Mucosa of descending colon (tissue), 3 donors: ENCODE measurements around the gene STX1B. TPM values are rescaled to one million over a fixed set of nuclear protein-coding genes. Genes with fewer than 3 reads are reported as not detected.

ENCODE experiments used
- ATAC-seq: fragments of 200-7000 bp; cut with Tn5 transposase; one replicate; pipeline ENCODE4 v1.9.1; 2020; ENCODE audit warnings: mild to moderate bottlenecking, moderate library complexity
- DNase-seq, 3 donors: peaks; one replicate each; pipeline ENCODE4 v3.0.0-alpha.2; 2020
- H3K36me3 ChIP-seq: fragments of 200-600 bp; one replicate; pipeline ENCODE4 v1.8.0; 2021; ENCODE audit warnings: low read depth, mild to moderate bottlenecking
- H3K4me1 ChIP-seq: fragments of 200-600 bp; one replicate; pipeline ENCODE4 v1.8.0; 2021; ENCODE audit warnings: low read depth, mild to moderate bottlenecking
- H3K4me3 ChIP-seq: fragments of 200-600 bp; one replicate; pipeline ENCODE4 v1.8.0; 2021; ENCODE audit warnings: mild to moderate bottlenecking
- H3K9me3 ChIP-seq: fragments of 200-600 bp; one replicate; pipeline ENCODE4 v1.8.0; 2021; ENCODE audit warnings: mild to moderate bottlenecking
- intact Hi-C, 2 donors: fragments of 100-400 bp; cut with DNase I in 1 of 2; cut with micrococcal nuclease in 1 of 2; formaldehyde crosslinking; loops; one replicate each; pipeline versions ENCODE4 v1.11.0 to v1.11.1; 2022; cut with DNase I, micrococcal nuclease
- long read RNA-seq, 2 donors: library from polyadenylated mRNA; unstranded; transcript quantifications; one replicate each; pipeline ENCODE4 v2.0.0, GENCODE V29; 2019 to 2021
- total RNA-seq, 3 donors: library from RNA; stranded (reverse); fragmentation: NEBNext Ultra II Directional in 2 of 3; extraction: Animal tissue kit (Norgen Biotek cat#: 25700) in 2 of 3; gene quantifications; one replicate each; pipeline versions ENCODE4 v1.2.1 to v1.2.4, GENCODE V29; 2021 to 2023
- TF ChIP-seq, protein P1 (sequence below): fragments of 200-600 bp; IDR thresholded peaks from one replicate; pipeline ENCODE4 v1.8.0; 2022; ENCODE audit warnings: antibody characterized with exemption, mild to moderate bottlenecking
- donor health status: DM: no; HTN: no; CAD: no; lungs with moderate emphysema.
- donor health status: DM: no; HTN: no; CAD: no.
- donor health status: DM: no; HTN: yes; CAD: no.

STX1B gene
- 1 to 10 TPM in 1 of 3 donors, under 1 TPM in 2; 0.14 to 2.8 (median 0.84) TPM for total RNA-seq
- long read RNA-seq, donor 1, partial matches to known transcripts, result 0 of 2 reads
- long read RNA-seq, donor 1, other reads (novel, unspliced or antisense), result 2 of 2 reads
- long read RNA-seq, donor 2, result 0 reads

DNA sequence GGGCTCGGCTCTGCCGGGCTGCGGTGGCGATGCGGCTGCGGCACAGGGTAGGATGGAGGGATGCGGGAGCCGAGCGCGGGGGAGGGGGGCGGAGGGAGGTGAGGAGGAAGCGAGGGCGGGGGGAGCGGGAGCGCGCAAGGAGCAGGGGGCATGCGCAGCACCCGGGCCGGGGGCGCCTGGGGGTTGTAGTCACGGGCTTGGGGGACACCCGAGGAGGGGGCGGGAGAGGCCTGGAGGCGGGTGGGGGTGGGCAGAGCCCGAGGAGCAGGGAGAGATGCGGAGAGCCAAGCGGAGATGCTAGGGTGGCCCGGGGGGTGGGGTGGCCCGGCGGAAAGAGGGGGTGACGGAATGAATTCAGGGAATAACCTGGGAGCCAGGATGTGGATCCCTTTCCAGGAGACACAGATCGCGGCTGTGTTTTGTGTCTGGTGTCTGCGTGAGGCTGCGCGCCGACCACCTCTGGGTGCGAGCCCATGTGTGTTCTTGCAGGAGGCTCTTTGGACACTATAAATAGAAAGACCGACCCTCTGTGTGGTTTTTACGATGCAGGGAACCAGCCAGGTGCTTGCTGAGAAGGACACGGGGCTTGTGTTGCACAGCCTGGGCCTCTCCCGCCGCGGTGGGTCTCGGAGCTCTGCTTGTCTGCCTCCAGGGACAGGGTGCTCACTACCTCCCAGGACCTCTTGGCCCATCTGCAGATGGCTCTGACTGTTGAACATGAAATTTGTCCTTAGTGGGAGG lies at the start of gene STX1B:
TSS of gene STX1B (minus strand) at position 54 of the 741 bp plus-strand sequence. CDS start 242 bp downstream, outside the sequence.
- no peaks in the 10 kb centered on the region for H3K4me1 ChIP-seq
- DNase-seq (no peak), ATAC-seq (no peak)
- no peaks in the 10 kb centered on the region for H3K36me3 ChIP-seq
- intact Hi-C loops, result no loop called here
- H3K4me3 ChIP-seq, result no peak within 1 kb of the TSS
- no peaks in the 10 kb centered on the region for H3K9me3 ChIP-seq
- TF ChIP-seq, protein P1, sequence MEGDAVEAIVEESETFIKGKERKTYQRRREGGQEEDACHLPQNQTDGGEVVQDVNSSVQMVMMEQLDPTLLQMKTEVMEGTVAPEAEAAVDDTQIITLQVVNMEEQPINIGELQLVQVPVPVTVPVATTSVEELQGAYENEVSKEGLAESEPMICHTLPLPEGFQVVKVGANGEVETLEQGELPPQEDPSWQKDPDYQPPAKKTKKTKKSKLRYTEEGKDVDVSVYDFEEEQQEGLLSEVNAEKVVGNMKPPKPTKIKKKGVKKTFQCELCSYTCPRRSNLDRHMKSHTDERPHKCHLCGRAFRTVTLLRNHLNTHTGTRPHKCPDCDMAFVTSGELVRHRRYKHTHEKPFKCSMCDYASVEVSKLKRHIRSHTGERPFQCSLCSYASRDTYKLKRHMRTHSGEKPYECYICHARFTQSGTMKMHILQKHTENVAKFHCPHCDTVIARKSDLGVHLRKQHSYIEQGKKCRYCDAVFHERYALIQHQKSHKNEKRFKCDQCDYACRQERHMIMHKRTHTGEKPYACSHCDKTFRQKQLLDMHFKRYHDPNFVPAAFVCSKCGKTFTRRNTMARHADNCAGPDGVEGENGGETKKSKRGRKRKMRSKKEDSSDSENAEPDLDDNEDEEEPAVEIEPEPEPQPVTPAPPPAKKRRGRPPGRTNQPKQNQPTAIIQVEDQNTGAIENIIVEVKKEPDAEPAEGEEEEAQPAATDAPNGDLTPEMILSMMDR, result no peak

DNA sequence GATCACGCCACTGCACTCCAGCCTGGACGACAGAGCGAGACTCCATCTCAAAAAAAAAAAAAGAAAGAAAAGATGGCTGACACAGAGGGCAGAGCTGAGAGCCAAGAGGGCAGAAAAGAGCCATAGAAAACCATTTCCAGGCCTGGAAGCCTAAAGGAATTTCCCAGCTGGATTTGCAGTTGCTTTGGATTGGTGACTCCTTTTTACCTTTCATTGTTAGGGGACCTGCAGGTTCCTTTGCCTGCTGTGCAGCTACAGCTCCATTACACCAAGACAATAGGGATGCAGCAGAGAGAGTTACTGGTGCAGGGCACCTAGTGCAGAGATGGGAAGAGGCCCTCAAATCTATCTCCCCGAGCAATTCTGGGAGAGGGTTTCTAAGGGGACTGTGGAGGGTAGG lies 45.2 kb upstream of the STX1B start:
- DNase-seq (no peak), ATAC-seq (no peak)
- intact Hi-C loops, result no loop called here
- TF ChIP-seq, protein P1, result no peak
- no peaks in the 10 kb centered on the region for H3K4me1 ChIP-seq
- no peak overlapping the region for H3K4me3 ChIP-seq
- H3K36me3 ChIP-seq, result no peaks in the 10 kb centered on the region
- H3K9me3 ChIP-seq, result no peaks in the 10 kb centered on the region

DNA sequence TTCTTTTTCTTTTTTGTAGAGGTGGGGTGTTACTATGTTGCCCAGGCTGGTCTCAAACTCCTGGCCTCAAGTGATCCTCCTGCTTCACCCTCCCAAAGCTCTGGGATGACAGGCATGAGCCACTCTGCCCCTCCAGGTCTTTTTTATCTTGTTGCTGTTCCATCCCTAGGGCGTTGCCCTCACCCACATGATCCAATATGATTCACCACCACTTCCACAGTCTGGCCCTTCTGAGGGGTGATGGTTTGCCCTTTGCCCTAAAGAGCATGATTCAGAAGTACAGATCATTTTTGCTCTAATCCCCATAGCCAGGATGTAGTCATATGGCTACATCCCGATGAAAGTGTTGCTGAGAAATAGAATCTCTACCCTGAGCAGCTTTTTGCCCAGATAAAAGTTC lies 41.7 kb upstream of the STX1B start:
- H3K4me1 ChIP-seq, result no peaks in the 10 kb centered on the region
- no peaks in the 10 kb centered on the region for H3K36me3 ChIP-seq
- H3K4me3 ChIP-seq, result no peak overlapping the region
- intact Hi-C loops, result no loop called here
- ATAC-seq (peak; percentile 94), DNase-seq (no peak)
- H3K9me3 ChIP-seq, result no peaks in the 10 kb centered on the region
- TF ChIP-seq, protein P1, result no peak

DNA sequence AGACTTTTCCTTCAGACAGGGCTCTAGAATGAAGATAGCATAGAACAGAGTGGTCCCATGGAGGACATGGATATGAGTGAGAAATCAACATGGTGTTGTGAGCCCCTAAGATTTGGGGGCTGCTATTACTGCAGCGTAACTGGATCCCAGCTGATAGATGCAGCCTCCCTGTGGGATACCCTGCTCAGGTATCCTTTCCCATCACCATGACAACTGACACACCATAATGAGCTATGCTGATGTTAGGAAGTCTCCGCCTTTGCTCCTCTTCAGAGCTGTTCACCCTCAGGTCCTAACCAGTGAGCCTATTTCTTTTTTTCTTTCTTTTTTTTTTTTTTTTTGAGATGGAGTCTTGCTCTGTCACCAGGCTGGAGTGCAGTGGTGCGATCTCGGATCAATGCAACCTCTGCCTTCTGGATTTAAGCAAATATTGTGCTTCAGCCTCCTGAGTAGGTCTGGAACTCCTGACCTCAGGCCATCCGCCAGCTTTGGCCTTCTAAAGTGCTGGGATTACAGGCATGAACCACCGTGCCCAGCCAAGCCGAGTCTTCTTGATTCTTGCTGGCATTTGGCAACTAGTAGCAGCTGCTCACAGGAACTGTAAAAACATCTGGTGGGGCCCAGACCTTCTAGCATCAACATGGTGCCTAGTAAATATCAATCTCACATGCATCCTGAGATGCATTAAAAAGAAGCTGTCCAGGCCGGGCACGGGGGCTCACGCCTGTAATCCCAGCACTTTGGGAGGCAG lies 40.0 kb upstream of the STX1B start:
- no peaks in the 10 kb centered on the region for H3K36me3 ChIP-seq
- ATAC-seq, result no peak
- intact Hi-C loops, result no loop called here
- no peaks in the 10 kb centered on the region for H3K9me3 ChIP-seq
- TF ChIP-seq, protein P1, result no peak
- H3K4me3 ChIP-seq, result no peak overlapping the region
- no peaks in the 10 kb centered on the region for H3K4me1 ChIP-seq
- no peak for DNase-seq

DNA sequence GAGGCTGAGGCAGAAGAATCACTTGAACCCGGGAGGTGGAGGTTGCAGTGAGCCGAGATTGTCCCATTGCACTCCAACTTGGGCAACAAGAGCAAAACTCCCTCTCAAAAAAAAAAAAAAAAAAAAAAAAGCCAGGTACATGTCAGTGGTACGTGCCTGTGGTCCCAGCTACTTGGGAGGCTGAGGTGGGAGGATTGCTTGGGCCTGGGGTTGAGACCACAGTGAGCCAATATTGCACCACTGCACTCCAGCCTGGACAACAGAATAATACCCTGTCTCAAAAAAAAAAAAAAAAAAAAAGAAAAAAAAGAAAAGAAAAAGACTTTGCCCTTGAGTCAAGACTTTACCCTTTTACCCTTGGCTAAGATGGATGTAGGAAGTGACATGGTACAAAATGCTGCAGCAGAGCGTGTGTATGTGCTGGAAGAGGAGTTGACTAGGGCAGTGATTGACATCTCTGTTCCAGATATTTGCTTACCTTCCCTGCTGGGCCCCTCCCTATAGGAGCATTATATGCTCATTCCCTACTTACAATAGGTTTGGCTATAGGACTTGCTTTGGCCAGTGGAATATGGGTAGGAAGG lies 33.6 kb upstream of the STX1B start:
- TF ChIP-seq, protein P1, result no peak
- H3K36me3 ChIP-seq, result no peaks in the 10 kb centered on the region
- H3K4me1 ChIP-seq, result no peaks in the 10 kb centered on the region
- no peak for DNase-seq
- intact Hi-C loops, result no loop called here
- no peak overlapping the region for H3K4me3 ChIP-seq
- no peaks in the 10 kb centered on the region for H3K9me3 ChIP-seq
- peak; percentile 58 for ATAC-seq
